Activated naive CD8-positive, alpha-beta T cell treated with anti-CD3 and anti-CD28 coated beads, Interleukin-2, amount 10 ng/mL, durations not matched to agents 7 days and 5 days (primary cell): ENCODE measurements around the gene SEMA3F. TPM values are rescaled to one million over a fixed set of nuclear protein-coding genes. Genes with fewer than 3 reads are reported as not detected.

Source experiments
- ATAC-seq: fragments of 150-1000 bp; cut with Tn5 transposase; one replicate; pipeline ENCODE4 v1.10.0; 2021; ENCODE audit warnings: low read depth, moderate library complexity
- POLR2A ChIA-PET: fragments of 350-600 bp; sonication (Branson Sonifier 250); formaldehyde crosslinking; loops from one replicate; lab custom pipeline; 2021; ENCODE audit warnings: antibody characterized with exemption; lab: Charles Lee
- DNase-seq: peaks from one replicate; pipeline ENCODE4 v3.0.0; 2021
- H3K27ac Mint-ChIP-seq: one replicate; pipeline ENCODE4 v1.8.0; 2022; ENCODE audit warnings: mild to moderate bottlenecking, mixed read lengths
- H3K27me3 Mint-ChIP-seq: one replicate; pipeline ENCODE4 v1.8.0; 2022; ENCODE audit warnings: mild to moderate bottlenecking, moderate library complexity, mixed read lengths
- H3K36me3 Mint-ChIP-seq: one replicate; pipeline ENCODE4 v1.8.0; 2021; ENCODE audit warnings: mild to moderate bottlenecking, mixed read lengths
- H3K4me1 Mint-ChIP-seq: one replicate; pipeline ENCODE4 v1.8.0; 2021; ENCODE audit warnings: mixed read lengths
- H3K4me3 Mint-ChIP-seq: one replicate; pipeline ENCODE4 v1.8.0; 2022; ENCODE audit warnings: mild to moderate bottlenecking, moderate library complexity, mixed read lengths
- H3K9me3 Mint-ChIP-seq: one replicate; pipeline ENCODE4 v1.8.0; 2021; ENCODE audit warnings: mixed read lengths
- total RNA-seq, 2 experiments: library from RNA; stranded (reverse); gene quantifications; one replicate each; pipeline ENCODE4 v1.2.3, GENCODE V29; 2021

SEMA3F gene
- total RNA-seq, 2 experiments from 2014 or later, result 0.09 TPM; not detected in 1

DNA sequence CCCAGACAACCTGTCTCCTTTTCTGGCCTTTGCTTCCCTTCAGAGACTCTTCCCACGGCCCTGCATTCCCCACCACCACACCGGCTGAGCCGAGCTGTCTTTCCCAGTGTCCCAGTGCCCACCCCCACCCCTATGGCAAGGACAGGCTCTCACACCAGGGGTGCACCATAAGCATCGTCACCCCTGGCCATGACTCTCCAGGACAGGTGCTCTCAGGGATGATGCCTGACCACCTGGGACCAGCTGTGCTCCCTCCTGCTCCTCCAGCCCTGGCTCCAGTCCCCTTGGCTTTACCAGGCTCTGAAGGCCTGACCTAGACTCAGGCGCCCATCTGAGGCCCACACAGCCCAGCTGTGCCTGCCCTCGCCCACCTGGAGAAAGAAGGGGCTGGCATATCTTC lies 17.6 kb upstream of the SEMA3F start:
- POLR2A ChIA-PET, result no interaction called here
- no peak for DNase-seq
- no peak for ATAC-seq
- no peak overlapping the region for H3K4me3 Mint-ChIP-seq
- H3K36me3 Mint-ChIP-seq, result no peaks in the 10 kb centered on the region
- peaks cover 9% of the 10 kb centered on the region for H3K4me1 Mint-ChIP-seq
- H3K27me3 Mint-ChIP-seq, result no peaks in the 10 kb centered on the region
- no peak overlapping the region for H3K27ac Mint-ChIP-seq
- no peaks in the 10 kb centered on the region for H3K9me3 Mint-ChIP-seq

- POLR2A ChIA-PET, result interaction anchor here (0.7 kb wide), 1 partner anchor 164 kb away, joined by 3 read pairs; no protein-coding TSS in a partner anchor
- Mint-ChIP-seq H3K27ac (peak overlapping the region; percentile 74), H3K36me3 (no peaks in the 10 kb centered on the region), H3K4me3 (peak overlapping the region; percentile 33), H3K27me3 (no peaks in the 10 kb centered on the region), H3K4me1 (peaks cover 9% of the 10 kb centered on the region), H3K9me3 (no peaks in the 10 kb centered on the region)
- ATAC-seq, result peak; percentile 6
- no peak for DNase-seq
Measured at GRCh38 chr3:50138266-50139200, 16.6 kb upstream of the SEMA3F start.

- no peak for DNase-seq
- Mint-ChIP-seq H3K4me3 (no peak overlapping the region), H3K27ac (no peak overlapping the region), H3K4me1 (peaks cover 9% of the 10 kb centered on the region), H3K36me3 (no peaks in the 10 kb centered on the region), H3K27me3 (no peaks in the 10 kb centered on the region), H3K9me3 (no peaks in the 10 kb centered on the region)
- POLR2A ChIA-PET, result no interaction called here
- ATAC-seq, result no peak
Measured at GRCh38 chr3:50139308-50139707, 15.8 kb upstream of the SEMA3F start.

DNA sequence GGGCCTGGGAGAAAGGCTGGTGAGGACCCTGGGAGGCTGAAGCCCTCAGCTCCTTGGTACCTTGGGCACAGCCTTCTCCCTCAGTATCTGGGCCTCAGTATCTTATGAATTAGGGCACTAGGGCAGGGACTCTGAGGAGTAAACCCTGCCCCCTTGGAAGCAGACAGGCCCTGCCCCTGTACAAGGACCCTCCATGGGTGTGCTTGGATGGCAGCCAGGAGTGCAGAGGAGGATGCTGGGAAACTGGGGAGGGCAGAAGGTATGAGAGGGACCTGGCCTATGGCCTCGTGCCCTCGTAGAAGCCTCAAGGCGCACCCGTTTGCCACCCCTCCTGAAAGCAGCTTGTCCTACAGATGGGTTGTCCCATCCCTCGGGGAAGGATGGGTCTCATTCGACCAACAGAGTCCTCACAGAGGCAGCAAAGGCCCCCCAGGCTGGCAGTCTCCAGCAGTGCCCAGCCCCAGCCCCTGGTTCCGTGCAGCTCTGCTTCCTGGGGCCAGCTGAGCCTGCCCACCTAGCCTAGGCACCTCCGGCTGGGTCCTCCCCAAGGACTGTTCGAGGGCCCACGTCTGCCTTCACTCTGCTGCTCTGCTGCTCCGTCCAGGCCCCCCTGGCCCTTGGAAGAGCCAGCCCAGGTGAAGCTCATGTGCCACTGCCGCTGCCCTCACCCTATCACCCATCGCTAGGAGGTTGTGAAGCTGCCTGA lies 15.3 kb upstream of the SEMA3F start:
- H3K36me3 Mint-ChIP-seq, result no peaks in the 10 kb centered on the region
- H3K27me3 Mint-ChIP-seq, result no peaks in the 10 kb centered on the region
- POLR2A ChIA-PET, result no interaction called here
- H3K4me3 Mint-ChIP-seq, result no peak overlapping the region
- DNase-seq (no peak), ATAC-seq (no peak)
- H3K4me1 Mint-ChIP-seq, result peaks cover 9% of the 10 kb centered on the region
- H3K27ac Mint-ChIP-seq, result no peak overlapping the region
- H3K9me3 Mint-ChIP-seq, result no peaks in the 10 kb centered on the region

- POLR2A ChIA-PET, result interaction anchor here (0.6 kb wide), 1 partner anchor 323 kb away, joined by 6 read pairs; no protein-coding TSS in a partner anchor
- ATAC-seq, result no peak
Measured at GRCh38 chr3:50140990-50141389, 14.1 kb upstream of the SEMA3F start.

GRCh38 chr3:50146316-50146901 lies 8.7 kb upstream of the SEMA3F start:
- DNase-seq (no peak), ATAC-seq (no peak)
- POLR2A ChIA-PET, result interaction anchor here (0.7 kb wide), 1 partner anchor 1222 kb away, joined by 3 read pairs; no protein-coding TSS in a partner anchor
- no peaks in the 10 kb centered on the region for H3K9me3 Mint-ChIP-seq
- H3K4me3 Mint-ChIP-seq, result no peak overlapping the region
- peaks cover 5% of the 10 kb centered on the region for H3K27me3 Mint-ChIP-seq
- no peak overlapping the region for H3K27ac Mint-ChIP-seq
- no peaks in the 10 kb centered on the region for H3K36me3 Mint-ChIP-seq
- no peaks in the 10 kb centered on the region for H3K4me1 Mint-ChIP-seq

More at GRCh38 chr3:50140990-50141389, 14.1 kb upstream of the SEMA3F start:
- Mint-ChIP-seq H3K9me3 (no peaks in the 10 kb centered on the region), H3K4me1 (peaks cover 9% of the 10 kb centered on the region), H3K36me3 (no peaks in the 10 kb centered on the region), H3K27me3 (no peaks in the 10 kb centered on the region), H3K4me3 (no peak overlapping the region), H3K27ac (no peak overlapping the region)
- no peak for DNase-seq

GRCh38 chr3:50147016-50147415 lies 8.1 kb upstream of the SEMA3F start:
- H3K4me1 Mint-ChIP-seq, result no peaks in the 10 kb centered on the region
- DNase-seq, result no peak
- no peaks in the 10 kb centered on the region for H3K36me3 Mint-ChIP-seq
- POLR2A ChIA-PET, result no interaction called here
- no peak overlapping the region for H3K27ac Mint-ChIP-seq
- no peak for ATAC-seq
- H3K9me3 Mint-ChIP-seq, result no peaks in the 10 kb centered on the region
- H3K27me3 Mint-ChIP-seq, result peaks cover 5% of the 10 kb centered on the region
- no peak overlapping the region for H3K4me3 Mint-ChIP-seq

DNA sequence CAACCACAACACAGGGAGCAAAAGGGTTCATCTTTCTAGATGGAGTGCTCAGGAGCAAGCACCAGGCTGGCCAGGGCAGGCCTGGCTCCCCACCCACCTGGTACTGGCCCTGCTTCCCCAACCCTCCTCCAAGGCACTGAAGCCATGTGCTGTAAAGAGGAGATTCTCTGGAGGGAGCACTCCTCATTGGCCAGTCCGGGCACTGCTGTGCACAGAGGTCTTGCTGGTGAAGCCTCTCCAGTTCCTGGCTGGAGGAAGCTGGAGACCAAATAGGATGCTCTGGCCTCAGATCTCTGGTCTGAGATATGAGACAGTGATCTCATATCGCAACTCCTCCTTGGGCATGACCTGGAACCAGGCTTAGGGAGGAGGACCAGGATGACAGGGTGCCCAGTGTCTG lies 7.7 kb upstream of the SEMA3F start:
- DNase-seq (no peak), ATAC-seq (no peak)
- H3K36me3 Mint-ChIP-seq, result no peaks in the 10 kb centered on the region
- H3K4me3 Mint-ChIP-seq, result no peak overlapping the region
- POLR2A ChIA-PET, result no interaction called here
- H3K4me1 Mint-ChIP-seq, result no peaks in the 10 kb centered on the region
- no peaks in the 10 kb centered on the region for H3K9me3 Mint-ChIP-seq
- no peak overlapping the region for H3K27ac Mint-ChIP-seq
- peaks cover 7% of the 10 kb centered on the region for H3K27me3 Mint-ChIP-seq

GRCh38 chr3:50147861-50148260 lies 7.3 kb upstream of the SEMA3F start:
- ATAC-seq (no peak), DNase-seq (no peak)
- Mint-ChIP-seq H3K27me3 (peaks cover 8% of the 10 kb centered on the region), H3K36me3 (no peaks in the 10 kb centered on the region), H3K27ac (no peak overlapping the region), H3K4me1 (no peaks in the 10 kb centered on the region), H3K9me3 (no peaks in the 10 kb centered on the region), H3K4me3 (no peak overlapping the region)
- POLR2A ChIA-PET, result no interaction called here

DNA sequence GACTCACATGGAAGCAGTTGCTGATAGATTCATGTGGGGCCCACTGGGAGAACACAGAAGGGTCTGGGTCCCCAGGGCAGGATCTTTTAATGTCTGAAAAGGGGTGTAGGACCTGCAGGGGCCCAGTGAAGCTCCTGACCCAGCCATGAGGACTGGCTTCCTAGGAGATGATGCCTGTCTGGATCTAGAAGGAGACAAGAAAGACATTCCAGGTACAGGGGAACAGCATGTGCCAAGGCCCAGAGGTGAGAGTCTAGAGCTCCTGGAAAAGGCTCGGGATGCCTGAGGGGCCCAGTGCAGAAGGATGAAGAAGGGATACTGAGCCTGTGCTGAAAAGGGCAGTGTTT lies 4.7 kb upstream of the SEMA3F start:
- DNase-seq, result no peak
- H3K4me3 Mint-ChIP-seq, result no peak overlapping the region
- H3K9me3 Mint-ChIP-seq, result no peaks in the 10 kb centered on the region
- no peak overlapping the region for H3K27ac Mint-ChIP-seq
- peaks cover 6% of the 10 kb centered on the region for H3K4me1 Mint-ChIP-seq
- POLR2A ChIA-PET, result interaction anchor here (0.5 kb wide), 1 partner anchor 1655 kb away, joined by 3 read pairs; no protein-coding TSS in a partner anchor
- no peak for ATAC-seq
- no peaks in the 10 kb centered on the region for H3K36me3 Mint-ChIP-seq
- H3K27me3 Mint-ChIP-seq, result peaks cover 21% of the 10 kb centered on the region

GRCh38 chr3:50150863-50151686 lies 4.0 kb upstream of the SEMA3F start:
- Mint-ChIP-seq H3K27me3 (peaks cover 27% of the 10 kb centered on the region), H3K4me3 (no peak overlapping the region), H3K9me3 (no peaks in the 10 kb centered on the region), H3K36me3 (no peaks in the 10 kb centered on the region), H3K4me1 (peaks cover 8% of the 10 kb centered on the region), H3K27ac (no peak overlapping the region)
- POLR2A ChIA-PET, result interaction anchor here (0.5 kb wide), 1 partner anchor 1656 kb away, joined by 3 read pairs; no protein-coding TSS in a partner anchor
- DNase-seq (no peak), ATAC-seq (no peak)

GRCh38 chr3:50151728-50152127 lies 3.4 kb upstream of the SEMA3F start:
- no peak overlapping the region for H3K27ac Mint-ChIP-seq
- DNase-seq, result no peak
- H3K27me3 Mint-ChIP-seq, result peaks cover 33% of the 10 kb centered on the region
- no peak overlapping the region for H3K4me3 Mint-ChIP-seq
- POLR2A ChIA-PET, result no interaction called here
- H3K4me1 Mint-ChIP-seq, result peaks cover 8% of the 10 kb centered on the region
- no peaks in the 10 kb centered on the region for H3K36me3 Mint-ChIP-seq
- no peak for ATAC-seq
- H3K9me3 Mint-ChIP-seq, result no peaks in the 10 kb centered on the region
